Dermis blood vessel endothelial cell (primary cell): ENCODE data around the gene SPI1. TPM values are rescaled to one million over a fixed set of nuclear protein-coding genes. Genes with fewer than 3 reads are reported as not detected.

ENCODE experiments used
- DNase-seq: peaks from one replicate; pipeline ENCODE4 v3.0.0; 2010
- total RNA-seq: library from RNA; depleted of rRNA; stranded (reverse); fragments of >200 nt; gene quantifications from 2 replicates; pipeline ENCODE4 v1.2.3, GENCODE V29; 2014

Gene SPI1
- total RNA-seq, 1 donor from 2014 or later, result not detected

- DNase-seq, result no peak
Observed at GRCh38 chr11:47406896-47407745, 28.8 kb upstream of the SPI1 start.

GRCh38 chr11:47403571-47403970 is 25.2 kb upstream of the SPI1 start:
- no peak for DNase-seq

GRCh38 chr11:47403135-47403534 is 24.8 kb upstream of the SPI1 start:
- no peak for DNase-seq

- no peak for DNase-seq
Observed at GRCh38 chr11:47400768-47401279, 22.5 kb upstream of the SPI1 start.

- DNase-seq, result peak; percentile 40
Observed at GRCh38 chr11:47399860-47400767, 21.8 kb upstream of the SPI1 start.

- no peak for DNase-seq
Observed at GRCh38 chr11:47398551-47398950, 20.2 kb upstream of the SPI1 start.

- no peak for DNase-seq
Observed at GRCh38 chr11:47398011-47398410, 19.7 kb upstream of the SPI1 start.

- DNase-seq, result no peak
Observed at GRCh38 chr11:47396049-47396320, 17.6 kb upstream of the SPI1 start.

GRCh38 chr11:47395223-47396048 is 17.1 kb upstream of the SPI1 start:
- DNase-seq, result no peak

- peak; percentile 96 for DNase-seq
Observed at GRCh38 chr11:47394322-47395222, 16.2 kb upstream of the SPI1 start.

- no peak for DNase-seq
Observed at GRCh38 chr11:47394050-47394321, 15.6 kb upstream of the SPI1 start.

- DNase-seq, result peak; percentile 58
Observed at GRCh38 chr11:47393163-47394049, 15.1 kb upstream of the SPI1 start.

GRCh38 chr11:47392546-47393162 is 14.3 kb upstream of the SPI1 start:
- no peak for DNase-seq

GRCh38 chr11:47391711-47392432 is 13.5 kb upstream of the SPI1 start:
- no peak for DNase-seq

GRCh38 chr11:47391077-47391583 is 12.8 kb upstream of the SPI1 start:
- no peak for DNase-seq

- DNase-seq, result no peak
Observed at GRCh38 chr11:47390422-47390760, 12.0 kb upstream of the SPI1 start.

GRCh38 chr11:47389577-47390421 is 11.5 kb upstream of the SPI1 start:
- no peak for DNase-seq
